HFFc6 (cell line): ENCODE results near the gene RAB31. TPM values are rescaled to one million over a fixed set of nuclear protein-coding genes. Genes with fewer than 3 reads are reported as not detected.
A peak's percentile ranks its signal among the peaks of the same experiment; 100 is the strongest.

Source experiments
- DNase-seq: peaks from one replicate; pipeline ENCODE4 v3.0.0-alpha.2; 2018
- H3K27ac Mint-ChIP-seq: 2 replicates; pipeline ENCODE4 v1.8.0; 2020; ENCODE audit warnings: mild to moderate bottlenecking, mixed read lengths
- H3K27me3 Mint-ChIP-seq: 2 replicates; pipeline ENCODE4 v1.8.0; 2021; ENCODE audit warnings: mild to moderate bottlenecking, moderate library complexity, mixed read lengths; ENCODE audit not compliant: insufficient read depth
- H3K36me3 Mint-ChIP-seq: 2 replicates; pipeline ENCODE4 v1.8.0; 2021; ENCODE audit warnings: low read depth, mixed read lengths
- H3K4me1 Mint-ChIP-seq: 2 replicates; pipeline ENCODE4 v1.8.0; 2020; ENCODE audit warnings: low read depth, mixed read lengths
- H3K4me3 Mint-ChIP-seq: 2 replicates; pipeline ENCODE4 v1.8.0; 2020; ENCODE audit warnings: mild to moderate bottlenecking, moderate library complexity, mixed read lengths
- H3K9me3 Mint-ChIP-seq: 2 replicates; pipeline ENCODE4 v1.8.0; 2020; ENCODE audit warnings: mild to moderate bottlenecking, mixed read lengths
- total RNA-seq, 6 experiments: library from RNA; stranded (reverse); fragmentation: NEBNext Ultra II Directional; extraction: Animal tissue kit (Norgen Biotek cat#: 25700); gene quantifications; 2 replicates in 1 of 6; 3 replicates in 5 of 6; pipeline ENCODE4 v1.2.3, GENCODE V29; 2021
- TF ChIP-seq, protein P1 (sequence below): fragments of 200-600 bp; sonication (generic); IDR thresholded peaks from 2 replicates; pipeline ENCODE4 v1.5.0; 2021; ENCODE audit warnings: antibody characterized with exemption, mild to moderate bottlenecking

Gene RAB31
- total RNA-seq, 6 experiments from 2014 or later = 29.4 to 47.5 (median 43.5) TPM

DNA sequence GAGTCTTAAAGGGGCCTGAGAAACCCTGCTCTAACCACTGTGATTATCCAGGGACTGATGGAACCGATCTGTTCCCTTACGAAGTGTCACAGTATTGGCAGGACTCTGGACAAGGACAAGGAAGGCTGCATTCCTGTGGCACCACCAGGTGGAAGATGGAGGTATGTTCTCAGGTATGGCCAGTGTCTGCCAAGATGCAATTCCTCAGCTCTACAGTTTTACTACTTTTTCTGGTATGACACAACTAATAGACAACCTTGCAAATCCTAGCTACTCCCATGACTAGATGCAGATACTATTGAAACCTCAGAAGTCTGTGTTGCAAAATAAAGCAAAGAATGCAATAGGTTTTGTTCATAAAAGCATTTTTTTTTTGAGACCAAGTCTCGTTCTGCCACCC, 14.6 kb downstream of the RAB31 start:
- DNase-seq = no peak
- H3K36me3 Mint-ChIP-seq = peaks cover 26% of the 10 kb centered on the region
- no peaks in the 10 kb centered on the region for H3K9me3 Mint-ChIP-seq
- TF ChIP-seq, protein P1, sequence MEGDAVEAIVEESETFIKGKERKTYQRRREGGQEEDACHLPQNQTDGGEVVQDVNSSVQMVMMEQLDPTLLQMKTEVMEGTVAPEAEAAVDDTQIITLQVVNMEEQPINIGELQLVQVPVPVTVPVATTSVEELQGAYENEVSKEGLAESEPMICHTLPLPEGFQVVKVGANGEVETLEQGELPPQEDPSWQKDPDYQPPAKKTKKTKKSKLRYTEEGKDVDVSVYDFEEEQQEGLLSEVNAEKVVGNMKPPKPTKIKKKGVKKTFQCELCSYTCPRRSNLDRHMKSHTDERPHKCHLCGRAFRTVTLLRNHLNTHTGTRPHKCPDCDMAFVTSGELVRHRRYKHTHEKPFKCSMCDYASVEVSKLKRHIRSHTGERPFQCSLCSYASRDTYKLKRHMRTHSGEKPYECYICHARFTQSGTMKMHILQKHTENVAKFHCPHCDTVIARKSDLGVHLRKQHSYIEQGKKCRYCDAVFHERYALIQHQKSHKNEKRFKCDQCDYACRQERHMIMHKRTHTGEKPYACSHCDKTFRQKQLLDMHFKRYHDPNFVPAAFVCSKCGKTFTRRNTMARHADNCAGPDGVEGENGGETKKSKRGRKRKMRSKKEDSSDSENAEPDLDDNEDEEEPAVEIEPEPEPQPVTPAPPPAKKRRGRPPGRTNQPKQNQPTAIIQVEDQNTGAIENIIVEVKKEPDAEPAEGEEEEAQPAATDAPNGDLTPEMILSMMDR = peak; percentile 28
- H3K4me3 Mint-ChIP-seq = no peak overlapping the region
- H3K4me1 Mint-ChIP-seq = peaks cover 39% of the 10 kb centered on the region
- no peak overlapping the region for H3K27ac Mint-ChIP-seq
- no peaks in the 10 kb centered on the region for H3K27me3 Mint-ChIP-seq

DNA sequence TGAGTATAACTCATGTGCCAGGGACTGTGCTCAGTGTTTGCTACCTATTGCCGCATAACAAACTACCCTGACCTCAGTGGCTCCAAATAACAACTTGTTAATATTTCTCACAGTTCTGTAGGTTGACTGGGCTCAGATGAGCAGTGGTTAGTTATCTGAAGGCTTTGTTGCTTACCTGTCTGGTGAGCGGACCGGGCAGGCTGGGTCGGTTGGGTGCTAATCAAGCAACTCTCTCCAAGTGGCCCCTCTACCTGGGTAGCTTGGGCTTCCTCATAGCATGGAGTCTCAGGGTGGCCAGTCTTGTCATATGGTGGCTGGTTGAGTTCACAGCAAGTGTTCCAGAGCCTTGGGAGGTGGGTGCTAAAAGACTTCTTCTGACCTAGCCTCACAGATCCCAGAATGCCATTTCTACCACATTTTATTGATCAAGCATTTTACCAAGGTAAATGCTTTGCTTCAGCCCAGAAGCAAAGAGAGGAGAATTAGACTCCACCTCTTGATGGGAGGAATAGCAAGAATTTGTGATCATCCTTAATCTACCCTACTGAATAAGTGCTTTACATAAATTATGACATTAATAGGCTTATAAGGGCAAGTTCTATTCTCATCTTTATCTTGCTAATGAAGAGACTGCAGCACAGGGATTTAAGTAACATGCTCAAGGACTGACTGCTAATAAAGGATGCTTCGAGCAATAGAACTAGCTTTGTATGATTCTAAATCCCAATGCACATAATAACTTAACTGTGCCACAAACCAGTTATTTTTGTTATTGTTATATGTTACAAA, 16.9 kb downstream of the RAB31 start:
- H3K36me3 Mint-ChIP-seq = peaks cover 26% of the 10 kb centered on the region
- H3K4me3 Mint-ChIP-seq = no peak overlapping the region
- TF ChIP-seq, protein P1 = no peak
- H3K4me1 Mint-ChIP-seq = peaks cover 23% of the 10 kb centered on the region
- H3K27me3 Mint-ChIP-seq = no peaks in the 10 kb centered on the region
- no peak overlapping the region for H3K27ac Mint-ChIP-seq
- H3K9me3 Mint-ChIP-seq = no peaks in the 10 kb centered on the region
- DNase-seq = no peak

DNA sequence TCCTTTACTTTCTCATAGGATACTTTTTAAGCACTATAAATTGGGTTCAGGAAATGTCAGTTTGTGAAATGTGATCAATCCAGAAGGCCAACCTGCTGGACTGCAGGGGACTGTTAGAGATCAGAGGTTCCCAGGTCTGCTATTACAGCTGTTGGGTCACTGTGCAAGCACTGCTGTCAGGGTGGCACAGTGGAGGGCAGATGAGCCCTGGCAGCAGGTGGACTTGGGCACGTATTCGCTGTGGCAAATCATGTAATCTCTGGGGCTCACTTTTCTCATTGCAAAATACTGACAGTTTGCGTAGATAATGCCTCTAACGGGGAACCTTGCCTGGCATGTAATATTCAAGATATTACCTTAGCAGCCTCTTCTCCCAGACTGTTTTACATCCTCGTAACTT, 18.1 kb downstream of the RAB31 start:
- peaks cover 22% of the 10 kb centered on the region for H3K4me1 Mint-ChIP-seq
- TF ChIP-seq, protein P1 = no peak
- no peak overlapping the region for H3K4me3 Mint-ChIP-seq
- H3K27ac Mint-ChIP-seq = no peak overlapping the region
- no peak for DNase-seq
- no peaks in the 10 kb centered on the region; the same call in 1 of the 2 replicates for H3K27me3 Mint-ChIP-seq
- H3K36me3 Mint-ChIP-seq = peaks cover 22% of the 10 kb centered on the region
- H3K9me3 Mint-ChIP-seq = no peaks in the 10 kb centered on the region

DNA sequence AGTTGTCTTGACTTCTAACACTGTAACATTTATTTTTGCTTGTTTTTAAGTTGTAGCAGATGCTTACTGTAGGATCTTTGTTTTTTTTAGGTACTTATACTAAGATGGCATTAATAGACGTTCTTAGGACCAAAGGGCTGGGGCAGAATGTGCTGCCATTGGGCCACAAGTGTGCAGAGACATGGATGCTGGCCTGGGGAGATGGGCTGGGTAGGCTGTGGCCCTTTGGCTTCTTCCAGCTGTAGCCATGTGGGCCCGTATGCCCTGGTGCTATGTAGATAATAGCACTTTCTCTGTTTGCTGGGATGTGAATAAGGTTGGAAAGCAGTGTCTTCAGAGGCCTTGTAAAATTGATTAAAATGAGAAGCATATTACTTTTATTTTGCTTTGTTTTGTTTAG, 18.8 kb downstream of the RAB31 start:
- peaks cover 22% of the 10 kb centered on the region for H3K36me3 Mint-ChIP-seq
- no peak overlapping the region for H3K27ac Mint-ChIP-seq
- H3K27me3 Mint-ChIP-seq = no peaks in the 10 kb centered on the region; the same call in 1 of the 2 replicates
- TF ChIP-seq, protein P1 = no peak
- H3K4me3 Mint-ChIP-seq = no peak overlapping the region
- no peak for DNase-seq
- peaks cover 24% of the 10 kb centered on the region for H3K4me1 Mint-ChIP-seq
- H3K9me3 Mint-ChIP-seq = no peaks in the 10 kb centered on the region

DNA sequence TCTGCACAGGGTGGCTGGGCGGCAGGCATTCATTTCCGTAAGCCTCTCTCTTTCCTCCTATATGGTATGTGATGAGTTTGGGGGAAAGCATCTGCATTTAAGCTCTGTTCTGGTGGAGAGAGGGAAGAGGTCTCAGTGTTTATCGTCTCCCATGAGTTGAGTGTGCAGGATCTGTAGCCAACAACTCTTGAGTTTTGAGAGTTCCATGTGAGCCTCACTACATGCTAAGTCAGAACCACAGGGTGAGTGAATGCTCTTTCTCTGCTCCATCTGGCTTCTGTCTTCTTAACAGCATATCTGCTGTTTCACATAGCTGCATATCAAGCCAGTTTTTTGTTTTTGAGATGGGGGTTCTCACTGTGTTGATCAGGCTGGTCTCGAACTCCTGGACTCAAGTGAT, 22.7 kb downstream of the RAB31 start:
- Mint-ChIP-seq H3K4me1 (peaks cover 18% of the 10 kb centered on the region), H3K36me3 (peaks cover 15% of the 10 kb centered on the region), H3K27me3 (peaks cover 3% of the 10 kb centered on the region), H3K4me3 (no peak overlapping the region), H3K27ac (peak overlapping the region; percentile 8; the same call in 1 of the 2 replicates), H3K9me3 (no peaks in the 10 kb centered on the region)
- TF ChIP-seq, protein P1 = no peak
- no peak for DNase-seq
